GM18511 (cell line): ENCODE results near the gene UBR3.
A peak's percentile ranks its signal among the peaks of the same experiment; 100 is the strongest.

ENCODE experiments used
- ATAC-seq: cut with Tn5 transposase; IDR thresholded peaks from one replicate; pipeline ENCODE4 v1.9.1; 2021; ENCODE audit warnings: mild to moderate bottlenecking, moderate library complexity; ENCODE audit not compliant: unreplicated experiment

The UBR3 gene

GRCh38 chr2:169997140-169997887, 170.1 kb downstream of the UBR3 start:
- ATAC-seq = no peak

- ATAC-seq = no peak
Observed at GRCh38 chr2:169999054-169999453, 171.8 kb downstream of the UBR3 start.

- peak; percentile 51 for ATAC-seq
Observed at GRCh38 chr2:170002096-170002495, 174.8 kb downstream of the UBR3 start.

DNA sequence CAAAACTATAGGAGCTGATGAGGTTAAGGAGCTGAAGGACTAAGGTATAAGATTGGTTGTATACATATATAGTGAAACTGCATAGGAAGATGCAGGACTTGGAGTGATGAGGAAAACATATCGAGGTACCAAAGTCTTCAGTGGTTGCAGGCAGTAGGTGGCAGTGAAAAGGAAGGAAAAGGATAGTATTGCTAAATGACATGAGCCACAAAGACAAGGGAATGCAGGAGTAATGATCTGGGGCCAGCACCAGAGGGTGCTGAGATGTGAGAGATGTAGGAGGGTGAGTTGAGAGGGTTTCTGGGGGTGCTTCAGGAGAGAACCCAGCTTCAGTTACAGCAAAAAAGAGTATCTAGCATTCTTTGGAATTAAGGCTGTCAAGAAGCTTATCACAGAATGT, 178.4 kb downstream of the UBR3 start:
- no peak for ATAC-seq

DNA sequence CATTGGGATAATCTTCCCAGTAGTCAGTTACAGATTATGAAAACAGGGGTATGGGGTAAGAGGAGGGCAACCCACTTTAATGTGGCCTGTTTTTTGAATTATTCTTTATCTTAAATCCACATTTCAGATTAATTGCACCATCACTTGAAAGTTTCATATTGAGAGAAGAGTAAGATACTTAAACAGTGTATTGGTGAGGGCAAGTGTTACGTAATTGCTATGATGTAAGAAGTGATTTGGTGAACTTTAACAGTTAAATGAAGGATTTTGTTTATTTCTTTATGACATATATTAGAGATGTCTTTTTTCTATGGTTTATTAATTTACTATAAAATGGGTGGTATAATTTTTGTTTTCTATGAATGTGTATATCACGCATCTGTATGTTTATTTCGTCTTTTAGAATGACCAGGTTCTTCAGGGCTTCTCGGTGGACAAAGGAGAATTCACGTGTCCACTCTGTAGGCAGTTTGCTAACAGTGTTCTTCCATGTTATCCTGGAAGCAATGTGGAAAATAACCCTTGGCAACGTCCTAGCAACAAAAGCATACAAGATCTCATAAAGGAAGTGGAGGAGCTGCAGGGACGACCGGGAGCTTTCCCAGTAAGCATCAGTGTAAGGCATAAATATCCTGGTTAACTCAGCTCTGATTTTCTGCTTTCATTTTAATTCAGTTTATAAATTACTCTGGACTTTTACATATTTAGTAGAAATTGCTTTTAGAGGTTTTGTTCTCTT, 179.5 kb downstream of the UBR3 start:
- no peak for ATAC-seq

- no peak for ATAC-seq
Observed at GRCh38 chr2:170009209-170009608, 182.0 kb downstream of the UBR3 start.

DNA sequence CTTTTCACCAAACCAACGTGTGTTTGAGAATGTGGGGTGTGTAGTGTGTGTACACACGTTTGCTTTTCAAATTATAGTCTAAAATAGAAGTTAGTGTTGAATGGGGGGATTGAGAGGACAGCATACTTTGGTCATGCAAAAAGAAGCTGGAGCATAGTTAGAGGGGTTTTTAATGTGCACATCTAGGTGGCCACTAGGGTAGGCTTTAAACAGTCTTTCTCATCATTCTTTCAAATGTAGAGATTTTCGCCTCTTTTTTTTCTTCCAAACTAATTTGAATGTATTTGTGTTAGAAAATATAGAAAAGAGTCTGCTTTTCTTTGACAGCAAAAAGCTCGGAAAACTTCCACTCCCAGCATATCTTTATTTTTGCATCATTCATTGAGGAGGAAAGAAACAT, 185.5 kb downstream of the UBR3 start:
- no peak for ATAC-seq

- ATAC-seq = no peak
Observed at GRCh38 chr2:170013802-170014551, 186.7 kb downstream of the UBR3 start.

DNA sequence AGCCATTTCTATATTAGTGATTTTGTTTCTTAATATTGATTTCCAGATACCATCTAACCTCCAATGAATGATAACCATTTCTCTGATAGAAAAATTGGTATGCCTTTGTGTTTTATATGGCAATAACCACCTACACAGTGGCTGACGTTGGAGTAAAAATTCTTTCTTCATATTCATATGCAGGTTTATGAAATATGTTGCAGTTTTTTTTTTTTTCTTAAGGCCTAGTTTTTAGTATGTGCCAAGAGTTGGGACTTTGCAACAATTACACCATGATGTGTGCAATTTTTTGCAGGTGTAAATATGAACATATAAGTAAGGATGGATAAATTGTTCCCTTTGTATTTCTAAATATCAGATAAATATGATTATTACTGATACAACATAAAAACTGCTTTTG, 187.5 kb downstream of the UBR3 start:
- ATAC-seq = no peak

DNA sequence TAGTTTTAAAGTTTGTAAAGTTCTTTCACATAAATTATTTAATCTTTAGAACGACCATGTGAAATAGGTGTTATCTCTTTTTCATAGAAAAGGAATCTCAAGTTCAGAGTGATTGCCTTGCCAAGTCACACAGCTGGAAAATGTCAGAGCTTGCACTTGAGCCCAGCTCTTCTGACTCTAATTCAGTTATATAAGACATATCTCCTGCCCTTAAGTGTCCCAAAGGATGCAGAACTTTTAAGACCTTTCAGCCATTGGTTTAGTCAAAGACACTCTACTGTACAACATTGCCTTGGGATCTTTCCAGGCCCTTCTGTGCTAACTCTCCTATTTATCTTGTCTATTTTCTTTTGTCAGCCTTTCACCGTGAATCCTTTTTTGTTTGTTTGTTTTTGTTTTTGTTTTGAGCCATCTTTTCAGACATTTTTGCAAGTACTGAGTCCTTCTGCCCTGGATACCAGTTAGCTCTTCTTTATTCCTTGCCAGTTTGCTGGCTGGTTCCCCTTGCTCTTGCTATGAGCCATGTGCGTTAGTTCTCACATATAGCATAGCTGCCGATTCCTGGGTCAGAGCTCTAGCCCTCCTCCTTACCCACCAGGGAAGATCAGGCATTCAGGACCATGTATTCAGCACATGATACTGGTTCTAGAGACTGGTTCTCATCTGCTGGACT, 190.7 kb downstream of the UBR3 start:
- no peak for ATAC-seq

DNA sequence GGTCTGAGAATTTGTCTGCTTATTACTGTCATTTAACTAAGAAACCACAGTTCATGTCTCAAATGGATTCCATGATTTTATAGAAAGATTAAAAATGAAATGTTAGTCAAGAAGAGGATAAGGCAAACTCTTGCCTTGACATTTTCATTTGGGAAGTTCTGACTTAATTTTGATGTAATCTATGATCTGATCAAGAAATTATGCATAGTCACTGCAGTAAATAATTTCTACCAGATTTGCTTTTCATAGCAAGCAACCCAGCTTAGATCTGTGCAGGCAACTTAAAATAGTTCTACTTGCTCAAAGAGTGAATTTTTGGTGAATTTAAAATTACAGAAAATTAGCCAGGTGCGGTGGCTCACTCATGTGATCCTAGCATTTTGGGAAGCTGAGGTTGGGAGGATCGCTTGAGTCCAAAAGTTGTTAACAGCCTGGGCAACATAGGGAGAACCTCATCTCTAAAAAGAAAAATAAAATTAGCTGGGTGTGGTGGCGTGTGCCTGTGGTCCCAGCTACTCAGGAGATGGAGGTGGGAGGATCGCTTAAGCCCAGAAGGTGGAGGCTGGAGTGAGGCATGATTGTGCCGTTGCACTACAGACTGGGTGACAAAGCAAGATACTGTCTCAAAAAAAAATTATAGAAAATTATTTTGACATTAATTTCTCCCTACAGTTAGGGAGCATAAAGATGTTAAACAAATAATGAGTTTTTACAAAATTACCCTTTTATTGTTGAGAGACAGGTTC, 192.0 kb downstream of the UBR3 start:
- ATAC-seq = no peak

GRCh38 chr2:170020777-170021176, 193.5 kb downstream of the UBR3 start:
- ATAC-seq = no peak

DNA sequence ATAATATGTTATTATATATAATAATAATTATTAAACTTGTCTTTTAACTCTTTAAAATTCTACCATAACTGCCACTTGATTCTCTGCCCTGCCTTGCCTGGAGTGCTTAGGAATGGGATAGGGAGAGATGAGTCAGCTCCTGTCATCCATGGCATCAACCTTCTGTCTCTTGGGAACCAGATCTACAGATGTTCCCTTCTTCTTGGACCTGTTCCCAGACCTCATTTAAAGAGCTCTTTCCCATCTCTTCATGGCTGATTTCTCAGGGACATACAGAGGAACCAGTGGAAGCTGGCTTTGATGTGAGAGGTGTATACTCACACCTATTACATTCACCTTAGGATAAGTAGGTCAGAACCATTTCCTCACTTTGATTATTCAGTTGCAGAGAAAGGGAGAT, 195.4 kb downstream of the UBR3 start:
- no peak for ATAC-seq

DNA sequence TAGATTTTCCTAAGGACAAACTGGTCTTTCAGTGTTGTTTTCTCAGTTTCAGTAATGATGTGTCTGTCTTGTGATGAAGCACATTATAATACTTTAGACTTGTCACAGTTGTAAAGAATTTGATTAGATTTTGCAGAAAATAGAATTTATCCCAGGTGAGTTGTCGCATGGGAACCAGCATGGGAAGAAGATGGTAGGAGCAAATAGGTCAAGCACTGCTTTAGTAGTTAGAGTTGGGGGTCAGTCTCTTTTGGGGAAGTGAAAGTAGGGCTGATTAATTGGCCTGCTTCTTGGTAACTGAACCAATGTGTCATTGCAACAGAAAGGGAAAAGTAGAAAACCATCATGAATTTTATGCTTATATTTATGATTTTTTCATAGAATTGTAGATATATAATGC, 197.5 kb downstream of the UBR3 start:
- ATAC-seq = peak; percentile 94

DNA sequence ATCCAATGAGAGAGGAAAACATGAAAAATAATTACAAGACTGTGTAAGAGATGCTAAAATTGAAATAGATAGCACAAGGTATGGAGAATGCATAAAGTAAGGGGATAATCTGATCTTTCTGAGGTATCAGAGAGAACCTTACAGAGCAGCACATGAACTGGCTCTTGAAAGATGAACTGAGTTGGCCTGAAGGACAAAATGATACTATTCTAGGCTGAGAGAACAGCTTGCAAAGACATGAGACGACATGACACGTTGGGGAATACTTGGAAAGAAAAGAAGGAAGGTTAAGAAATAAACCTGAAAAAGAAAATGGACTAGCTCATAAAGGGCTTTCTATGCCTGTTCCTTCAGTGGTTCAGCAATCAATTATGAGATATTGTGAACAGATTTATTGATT, 198.0 kb downstream of the UBR3 start:
- peak; percentile 16 for ATAC-seq

- ATAC-seq = no peak
Observed at GRCh38 chr2:170026361-170026760, 199.1 kb downstream of the UBR3 start.

- no peak for ATAC-seq
Observed at GRCh38 chr2:170029551-170029950, 202.3 kb downstream of the UBR3 start.

GRCh38 chr2:170030040-170030439, 202.8 kb downstream of the UBR3 start:
- ATAC-seq = no peak

GRCh38 chr2:170031288-170031687, 204.0 kb downstream of the UBR3 start:
- no peak for ATAC-seq

DNA sequence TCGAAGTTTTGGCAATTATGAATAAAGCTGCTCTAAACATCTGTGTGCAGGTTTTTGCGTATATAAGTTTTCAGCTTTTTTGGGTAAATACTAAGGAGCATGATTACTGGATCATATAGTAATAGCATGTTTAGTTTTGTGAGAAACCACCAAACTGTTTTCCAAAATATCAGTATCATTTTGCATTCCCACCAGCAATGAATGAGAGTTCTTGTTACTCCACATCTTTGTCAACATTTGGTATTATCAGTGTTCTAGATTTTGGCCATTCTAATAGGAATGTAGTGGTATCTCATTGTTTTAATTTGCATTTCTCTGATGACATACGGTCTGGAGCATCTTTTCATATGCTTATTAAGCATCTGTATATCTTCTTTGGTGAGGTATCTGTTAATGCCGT, 207.3 kb downstream of the UBR3 start:
- ATAC-seq = no peak

DNA sequence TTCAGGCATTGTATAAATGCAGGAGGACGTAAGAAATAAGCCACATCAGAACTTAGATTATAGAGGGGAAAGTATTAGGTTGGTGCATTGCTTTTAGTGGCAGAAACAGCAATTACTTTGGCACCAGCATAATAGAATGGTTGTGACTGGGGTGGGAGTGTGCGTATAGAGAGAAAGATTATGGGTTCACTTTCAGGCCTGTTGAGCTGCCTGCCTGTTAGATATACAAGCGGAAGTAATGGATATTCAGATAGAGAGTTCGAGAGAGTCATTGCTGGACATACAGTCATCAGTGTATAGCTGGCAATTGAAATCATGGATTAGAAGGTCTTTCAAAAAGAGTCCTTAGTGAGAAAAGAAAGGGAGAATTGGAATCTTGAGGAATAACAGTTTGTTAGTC, 211.5 kb downstream of the UBR3 start:
- no peak for ATAC-seq
